HepG2 (cell line): Measurements from ENCODE around the gene FAM120B. TPM values are rescaled to one million over a fixed set of nuclear protein-coding genes. Genes with fewer than 3 reads are reported as not detected.
A peak's percentile ranks its signal among the peaks of the same experiment; 100 is the strongest.

Source experiments
- AKNA ChIP-seq: sonication (generic); formaldehyde crosslinking; IDR thresholded peaks from 2 replicates; pipeline ENCODE4 v1.4.0; 2020; ENCODE audit warnings: missing genetic modification reagents, borderline replicate concordance
- CEBPG ChIP-seq: IDR thresholded peaks from 2 replicates; pipeline ENCODE4 v1.6.1; 2016
- HOMEZ ChIP-seq: IDR thresholded peaks from 2 replicates; pipeline ENCODE4 v1.6.1; 2016; ENCODE audit warnings: low read depth
- SMAD1 ChIP-seq: sonication (generic); formaldehyde crosslinking; IDR thresholded peaks from 2 replicates; pipeline ENCODE4 v1.4.0; 2020; ENCODE audit warnings: missing genetic modification reagents, low read depth, mild to moderate bottlenecking, borderline replicate concordance
- TRAFD1 ChIP-seq: sonication (generic); formaldehyde crosslinking; IDR thresholded peaks from 2 replicates; pipeline ENCODE4 v1.5.1; 2020; ENCODE audit warnings: missing genetic modification reagents, mild to moderate bottlenecking, borderline replicate concordance
- ZEB1 ChIP-seq: IDR thresholded peaks from 2 replicates; pipeline ENCODE4 v1.6.1; 2012; ENCODE audit warnings: mild to moderate bottlenecking, low read depth, inconsistent platforms; ENCODE audit not compliant: insufficient replicate concordance
- ZNF383 ChIP-seq: sonication (generic); formaldehyde crosslinking; IDR thresholded peaks from 2 replicates; pipeline ENCODE4 v1.4.0; 2020; ENCODE audit warnings: missing genetic modification reagents, mild to moderate bottlenecking, borderline replicate concordance
- ZNF430 ChIP-seq: sonication (generic); formaldehyde crosslinking; IDR thresholded peaks from 2 replicates; pipeline ENCODE4 v1.9.0; 2021; ENCODE audit warnings: mild to moderate bottlenecking, missing genetic modification reagents
- ZNF460 ChIP-seq: sonication (generic); formaldehyde crosslinking; IDR thresholded peaks from 2 replicates; pipeline ENCODE4 v1.5.1; 2020; ENCODE audit warnings: missing genetic modification reagents, mild to moderate bottlenecking, borderline replicate concordance
- ZNF580 ChIP-seq: IDR thresholded peaks from 2 replicates; pipeline ENCODE4 v1.6.1; 2016; ENCODE audit warnings: low read depth, borderline replicate concordance
- polyA plus RNA-seq, 8 experiments: library from polyadenylated mRNA; depleted of rRNA in 3 of 8; stranded (reverse) in 7 of 8; unstranded in 1 of 8; fragments of >200 nt; fragmentation: Illumina TruSeq in 4 of 8; extraction: Trizol in 4 of 8; gene quantifications; 2 replicates each; pipeline versions ENCODE4 v1.2.1 to v1.2.3, GENCODE V29; 2011 to 2016; ENCODE audit warnings: low read depth in 4 of 8, missing spikeins in 1 of 8, mixed read lengths in 1 of 8; ENCODE audit not compliant: insufficient read depth in 1 of 8
- total RNA-seq, 5 experiments: library from RNA; depleted of rRNA; stranded (reverse); fragments of >200 nt; fragmentation: Illumina TruSeq; extraction: Trizol; gene quantifications; 2 replicates each; pipeline ENCODE4 v1.2.3, GENCODE V29; 2016; ENCODE audit warnings: low read depth in 1 of 5

Gene FAM120B
- total and polyA plus RNA-seq, 2 of the 13 experiments (the other 11 are each of a cell fraction or from before 2014, with no cell fraction given): 9.2 to 10.7 TPM

GRCh38 chr6:170306324-170307079, at the start of gene FAM120B (continued):
- no peak for TF ChIP-seq SMAD1
- TF ChIP-seq CEBPG: peak; percentile 43; the same call in 1 of the 2 replicates
- TF ChIP-seq AKNA (CRISPR knock-in tag): no peak
- no peak for TF ChIP-seq ZEB1
- TF ChIP-seq ZNF460 (CRISPR knock-in tag): no peak
- no peak for TF ChIP-seq TRAFD1
- TF ChIP-seq HOMEZ (CRISPR knock-in tag): peak; percentile 94; the same call in 1 of the 2 replicates
- peak; percentile 79; the same call in 1 of the 2 replicates for TF ChIP-seq ZNF430 (CRISPR knock-in tag)
- TF ChIP-seq ZNF383 (CRISPR knock-in tag): peak; percentile 20; the same call in 1 of the 2 replicates
- peak; percentile 73 for TF ChIP-seq ZNF580
